Keratinocyte (primary cell): Measurements from ENCODE around the gene PTTG1IP2.

Experiments used
- CTCF ChIP-seq, 3 experiments: IDR thresholded peaks in 1 of 3; conservative IDR thresholded peaks in 1 of 3; optimal IDR thresholded peaks in 1 of 3; 2 replicates in 2 of 3; 3 replicates in 1 of 3; pipeline versions ENCODE3 to v1.5.1; 2011; ENCODE audit warnings: low read length in 3 of 3, mild to moderate bottlenecking in 3 of 3, moderate library complexity in 2 of 3, control low read depth in 1 of 3, inconsistent platforms in 1 of 3; ENCODE audit not compliant: insufficient read depth in 2 of 3; ENCODE audit errors: extremely low read depth in 1 of 3
- EZH2 ChIP-seq: IDR thresholded peaks from one replicate; pipeline ENCODE4 v1.6.1; 2012; ENCODE audit warnings: inconsistent platforms, mild to moderate bottlenecking, low read length, moderate library complexity

GRCh38 chr7:90560730-90561129, 91.3 kb downstream of the PTTG1IP2 start:
- TF ChIP-seq CTCF (optimal IDR thresholded peaks at IDR 0.05 in 1 of 3, IDR thresholded peaks at IDR 0.05 in 1 of 3, conservative IDR thresholded peaks at IDR 0.05 in 1 of 3; ENCODE audit: extremely low read depth in 1 of 3, insufficient read depth in 2 of 3, low read length in 3 of 3): no peak
- TF ChIP-seq EZH2: no peak
